Measurements from ENCODE around the gene SUSD4. TPM values are rescaled to one million over a fixed set of nuclear protein-coding genes. Genes with fewer than 3 reads are reported as not detected.

Gene SUSD4
- polyA plus RNA-seq, 1 of the 3 experiments (the other 2 are of a cell fraction), result 0.31 TPM

- CTCF ChIA-PET, result no interaction called here
- no peak overlapping the region for H3K4me3 ChIP-seq (ENCODE audit: low read depth in 2 of 2, low read length in 1 of 2)
- WGBS (ENCODE audit: low lambda C conversion rate), result 46% methylated on average over 3 of the region's 6 CpGs
These were observed 105.2 kb downstream of the SUSD4 start for GRCh38 chr1:223258751-223259198.

More at GRCh38 chr1:223258751-223259198, 105.2 kb downstream of the SUSD4 start:
- no peaks in the 10 kb centered on the region for H3K79me2 ChIP-seq (ENCODE audit: insufficient read depth)
- H4K20me1 ChIP-seq (ENCODE audit: insufficient read depth), result no peaks in the 10 kb centered on the region
- no peaks in the 10 kb centered on the region for H3K9me2 ChIP-seq
- POLR2A ChIA-PET, result no interaction called here
- DNase-seq, result no peak
- H3K4me1 ChIP-seq (ENCODE audit: control insufficient read depth in 1 of 2, insufficient read depth in 2 of 2, low read depth in 1 of 2, low read length in 1 of 2), result no peaks in the 10 kb centered on the region
- H3F3A ChIP-seq (replicated peaks; ENCODE audit: insufficient read depth), result no peaks in the 10 kb centered on the region
- H2AFZ ChIP-seq (ENCODE audit: low read depth), result no peak overlapping the region
- H3K9ac ChIP-seq, result no peak overlapping the region
- H3K9me3 ChIP-seq, result no peaks in the 10 kb centered on the region
- H3K27me3 ChIP-seq (ENCODE audit: insufficient read depth), result peaks cover 2% of the 10 kb centered on the region; the same call in 1 of the 2 replicates
- no peak overlapping the region for H3K27ac ChIP-seq (ENCODE audit: low read depth in 2 of 2, low read length in 1 of 2)
- no peaks in the 10 kb centered on the region for H3K36me3 ChIP-seq (replicated peaks in 1 of 2; ENCODE audit: control insufficient read depth in 1 of 2, insufficient read depth in 2 of 2, low read length in 1 of 2)
- H3K4me2 ChIP-seq, result no peak overlapping the region
- TF ChIP-seq SIN3A (IDR thresholded peaks at IDR 0.05; ENCODE audit: borderline replicate concordance, low read depth, low read length), result no peak
- TF ChIP-seq MEF2A (IDR thresholded peaks at IDR 0.05; ENCODE audit: borderline replicate concordance, low read depth), result no peak
- TF ChIP-seq SMC3 (IDR thresholded peaks at IDR 0.05; ENCODE audit: low read depth, low read length), result no peak
- TF ChIP-seq JUND (IDR thresholded peaks at IDR 0.05), result no peak
- no peak for TF ChIP-seq NFIC (IDR thresholded peaks at IDR 0.05; ENCODE audit: borderline replicate concordance)
- no peak for TF ChIP-seq CTCF (IDR thresholded peaks at IDR 0.05)
- no peak for TF ChIP-seq GATA2 (CRISPR knock-in tag; IDR thresholded peaks at IDR 0.05)
- TF ChIP-seq TCF12 (IDR thresholded peaks at IDR 0.05), result no peak
- no peak for TF ChIP-seq EP300 (IDR thresholded peaks at IDR 0.05; ENCODE audit: borderline replicate concordance in 1 of 2, low read depth in 1 of 2, low read length in 1 of 2)
- no peak for TF ChIP-seq ELF1 (IDR thresholded peaks at IDR 0.05)
- TF ChIP-seq YY1 (IDR thresholded peaks at IDR 0.05; ENCODE audit: low read depth), result no peak
- no peak for TF ChIP-seq USF2 (IDR thresholded peaks at IDR 0.05; ENCODE audit: borderline replicate concordance, low read depth, low read length)
- TF ChIP-seq FOSL2 (IDR thresholded peaks at IDR 0.05; ENCODE audit: borderline replicate concordance, low read depth), result no peak
- no peak for TF ChIP-seq EZH2phosphoT487 (IDR thresholded peaks at IDR 0.05; ENCODE audit: borderline replicate concordance, low read depth)
- TF ChIP-seq FOXJ3 (CRISPR knock-in tag; IDR thresholded peaks at IDR 0.05), result no peak
- TF ChIP-seq GABPA (IDR thresholded peaks at IDR 0.05; ENCODE audit: low read depth), result no peak
- no peak for TF ChIP-seq ZBTB33 (IDR thresholded peaks at IDR 0.05; ENCODE audit: borderline replicate concordance, low read depth)
- TF ChIP-seq MAX (IDR thresholded peaks at IDR 0.05; ENCODE audit: low read depth), result no peak
- TF ChIP-seq IRF3 (IDR thresholded peaks at IDR 0.05; ENCODE audit: low read depth, low read length), result no peak

Measured in SK-N-SH (cell line).